Karpas-422 (cell line): Measurements from ENCODE around the gene SCFD1. TPM values are rescaled to one million over a fixed set of nuclear protein-coding genes. Genes with fewer than 3 reads are reported as not detected.
"Not testable (repeated sequence)": the region's sequence is repeated elsewhere in the genome, so short reads cannot be mapped to it uniquely, and the experiment has no call there.

Experiments used
- DNase-seq: peaks from one replicate; pipeline ENCODE4 v3.0.0-alpha.2; 2015
- H2AFZ ChIP-seq: fragments of 200-600 bp; sonication (generic); 2 replicates; pipeline ENCODE4 v1.6.1; 2014; ENCODE audit warnings: antibody characterized with exemption, low read length, mixed read lengths
- H3K27ac ChIP-seq: fragments of 200-600 bp; sonication (generic); 2 replicates; pipeline ENCODE4 v1.5.1; 2014; ENCODE audit warnings: mild to moderate bottlenecking, low read length, moderate library complexity
- H3K27me3 ChIP-seq: fragments of 200-600 bp; sonication (generic); 2 replicates; pipeline ENCODE4 v1.6.1; 2014; ENCODE audit warnings: low read length, mixed read lengths
- H3K36me3 ChIP-seq: fragments of 200-600 bp; sonication (generic); 2 replicates; pipeline ENCODE4 v1.6.1; 2014; ENCODE audit warnings: low read length, mixed read lengths; ENCODE audit not compliant: insufficient read depth
- H3K4me1 ChIP-seq: fragments of 200-600 bp; sonication (generic); 2 replicates; pipeline ENCODE4 v1.6.1; 2014; ENCODE audit warnings: mild to moderate bottlenecking, low read length, mixed read lengths
- H3K4me2 ChIP-seq: fragments of 200-600 bp; sonication (generic); 2 replicates; pipeline ENCODE4 v1.6.1; 2014; ENCODE audit warnings: low read length, low read depth, mild to moderate bottlenecking; ENCODE audit not compliant: poor library complexity, severe bottlenecking
- H3K4me3 ChIP-seq: fragments of 200-600 bp; sonication (generic); 2 replicates; pipeline ENCODE4 v1.5.1; 2014; ENCODE audit warnings: mild to moderate bottlenecking, antibody characterized with exemption, low read length, mixed read lengths
- H3K79me2 ChIP-seq: fragments of 200-600 bp; sonication (generic); 2 replicates; pipeline ENCODE4 v1.6.1; 2014; ENCODE audit warnings: mild to moderate bottlenecking, low read length, mixed read lengths
- H3K9ac ChIP-seq: fragments of 200-600 bp; sonication (generic); 2 replicates; pipeline ENCODE4 v1.6.0; 2014; ENCODE audit warnings: low read length
- H3K9me2 ChIP-seq: fragments of 200-600 bp; sonication (generic), shearing (Covaris generic); replicated peaks from 2 replicates; pipeline ENCODE4 v1.6.0; 2014; ENCODE audit warnings: mild to moderate bottlenecking, low read length, moderate library complexity; ENCODE audit not compliant: insufficient read depth
- H3K9me3 ChIP-seq: fragments of 300-700, 200-600 bp; sonication (generic); 2 replicates; pipeline ENCODE4 v1.6.1; 2014; ENCODE audit warnings: low read length, mixed read lengths
- H4K20me1 ChIP-seq: fragments of 200-600 bp; sonication (generic); 2 replicates; pipeline ENCODE4 v1.6.1; 2014; ENCODE audit warnings: mild to moderate bottlenecking, antibody characterized with exemption, low read length, low read depth; ENCODE audit not compliant: insufficient read depth
- total RNA-seq: library from RNA; depleted of rRNA; stranded (reverse); fragments of >200 nt; shearing (Covaris generic); gene quantifications from 2 replicates; pipeline ENCODE4 v1.2.3, GENCODE V29; 2014; ENCODE audit warnings: low replicate concordance

SCFD1 gene
- total RNA-seq, 1 experiment from 2014 or later = 214 TPM

DNA sequence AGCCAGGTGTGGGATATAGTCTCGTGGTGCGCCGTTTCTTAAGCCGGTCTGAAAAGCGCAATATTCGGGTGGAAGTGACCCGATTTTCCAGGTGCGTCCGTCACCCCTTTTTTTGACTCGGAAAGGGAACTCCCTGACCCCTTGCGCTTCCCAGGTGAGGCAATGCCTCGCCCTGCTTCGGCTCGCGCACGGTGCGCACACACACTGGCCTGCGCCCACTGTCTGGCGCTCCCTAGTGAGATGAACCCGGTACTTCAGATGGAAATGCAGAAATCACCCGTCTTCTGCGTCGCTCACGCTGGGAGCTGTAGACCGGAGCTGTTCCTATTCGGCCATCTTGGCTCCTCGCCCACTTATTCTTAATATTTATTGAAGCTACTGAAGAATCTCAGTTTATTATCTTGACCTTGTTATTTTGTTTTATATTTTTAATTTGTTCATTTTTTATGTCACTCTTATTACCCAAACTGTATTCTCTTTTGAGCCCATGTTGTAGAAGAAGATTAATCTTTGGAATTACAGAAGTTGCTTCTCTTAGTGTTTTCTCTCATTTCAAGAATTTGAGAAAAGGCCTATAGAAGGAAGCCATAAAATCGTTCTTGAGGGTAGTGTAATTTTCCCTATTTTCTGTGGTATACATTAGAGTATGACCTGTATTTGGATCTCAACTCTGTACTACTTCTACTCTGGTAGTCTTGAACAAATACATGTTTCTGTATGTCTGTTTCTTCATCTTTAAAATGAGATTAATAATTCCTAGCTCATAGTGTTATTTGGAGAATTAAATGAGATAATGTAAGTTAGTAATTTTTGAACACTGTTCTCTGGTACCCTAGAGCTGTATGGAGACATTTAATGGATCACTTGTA is 68.6 kb downstream of the SCFD1 start:
- not testable (repeated sequence) for H2AFZ ChIP-seq, H3K9me2 ChIP-seq, DNase-seq, H3K27ac ChIP-seq, H4K20me1 ChIP-seq, H3K4me2 ChIP-seq, H3K27me3 ChIP-seq, H3K9me3 ChIP-seq, H3K4me3 ChIP-seq, H3K9ac ChIP-seq, H3K4me1 ChIP-seq
- Histone ChIP-seq H3K36me3 (peaks cover 12% of the 10 kb centered on the region; the same call in 1 of the 2 replicates), H3K79me2 (peaks cover 19% of the 10 kb centered on the region)

DNA sequence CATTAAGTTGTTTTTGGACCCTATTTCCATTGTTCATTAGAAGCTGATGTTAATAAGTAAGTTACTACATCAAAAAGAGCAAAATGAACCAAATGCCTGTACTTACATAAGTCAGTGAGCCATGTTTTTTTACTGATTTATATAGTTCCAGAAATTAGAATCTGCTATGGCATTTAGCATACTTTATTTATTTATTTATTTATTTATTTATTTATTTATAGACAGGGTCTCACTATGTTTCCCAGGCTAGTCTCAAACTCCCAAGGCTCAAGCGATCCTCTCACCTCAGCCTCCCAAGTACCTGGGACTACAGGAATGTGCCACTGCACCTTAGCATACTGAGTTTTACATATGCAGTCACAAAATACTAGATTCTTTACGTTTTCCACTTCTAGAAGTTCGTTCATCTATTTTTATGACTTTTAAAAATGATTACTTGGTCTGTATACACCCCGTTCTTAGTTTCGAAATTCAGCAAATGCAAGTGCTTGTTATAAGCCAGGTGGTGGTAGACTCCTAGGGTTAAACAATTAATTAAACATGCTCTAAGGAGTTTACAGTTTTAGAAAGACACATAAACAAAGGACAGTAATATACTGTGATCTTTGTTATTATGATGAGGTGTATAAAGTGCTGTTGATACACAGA is 69.8 kb downstream of the SCFD1 start:
- Histone ChIP-seq H3K4me2 (no peak overlapping the region), H3K27ac (no peak overlapping the region), H3K4me1 (no peaks in the 10 kb centered on the region), H3K36me3 (peaks cover 21% of the 10 kb centered on the region; the same call in 1 of the 2 replicates), H4K20me1 (no peaks in the 10 kb centered on the region), H3K27me3 (no peaks in the 10 kb centered on the region), H3K9me3 (no peaks in the 10 kb centered on the region), H2AFZ (no peak overlapping the region), H3K79me2 (peaks cover 22% of the 10 kb centered on the region), H3K9ac (no peak overlapping the region), H3K4me3 (no peak overlapping the region), H3K9me2 (no peaks in the 10 kb centered on the region)
- no peak for DNase-seq

DNA sequence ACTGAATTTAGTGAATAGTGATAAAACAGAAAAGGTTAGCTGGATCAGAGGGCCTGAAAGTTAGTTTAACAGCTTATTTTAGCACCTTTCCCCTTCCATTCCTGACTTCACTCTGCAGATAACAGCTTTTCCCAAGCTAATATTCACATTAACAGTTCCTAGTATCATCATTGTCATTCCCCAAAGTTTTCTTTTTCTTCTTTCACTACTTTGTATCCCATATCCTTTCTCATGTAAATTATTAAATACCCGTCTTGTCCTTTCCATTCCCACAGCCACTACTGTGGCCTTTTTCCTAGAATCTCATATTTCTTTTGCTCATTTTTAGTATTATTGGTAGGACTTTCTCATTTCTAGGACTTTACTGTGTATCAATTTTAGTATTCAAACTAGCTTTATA is 70.5 kb downstream of the SCFD1 start:
- Histone ChIP-seq H3K9ac (no peak overlapping the region), H3K4me1 (no peaks in the 10 kb centered on the region), H3K9me3 (no peaks in the 10 kb centered on the region), H3K4me2 (no peak overlapping the region), H3K4me3 (no peak overlapping the region), H3K9me2 (no peaks in the 10 kb centered on the region), H2AFZ (no peak overlapping the region), H3K27ac (no peak overlapping the region), H3K79me2 (peaks cover 22% of the 10 kb centered on the region), H3K27me3 (no peaks in the 10 kb centered on the region), H3K36me3 (peaks cover 23% of the 10 kb centered on the region; the same call in 1 of the 2 replicates), H4K20me1 (no peaks in the 10 kb centered on the region)
- no peak for DNase-seq

DNA sequence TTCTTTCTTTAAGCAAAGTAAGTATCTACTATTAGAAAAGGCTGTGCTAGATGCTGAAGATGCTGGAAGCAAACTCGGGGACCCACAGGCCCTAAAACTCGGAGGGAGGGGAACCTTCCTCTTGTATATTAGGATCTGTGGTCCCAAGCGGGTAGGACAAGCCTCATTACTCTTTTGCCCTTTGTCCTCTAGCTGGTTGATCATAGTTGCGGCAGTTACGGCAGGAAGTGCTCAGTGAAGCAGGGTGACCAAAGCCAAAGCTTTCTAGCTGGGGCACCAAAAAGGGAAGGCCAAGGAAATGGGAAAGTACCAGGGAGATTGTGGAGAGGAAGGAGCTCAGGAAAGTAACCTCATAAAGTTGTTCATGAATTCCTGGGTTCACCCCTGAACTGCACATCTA is 76.3 kb downstream of the SCFD1 start:
- Histone ChIP-seq H2AFZ (no peak overlapping the region), H3K9me3 (no peaks in the 10 kb centered on the region), H3K4me2 (no peak overlapping the region), H3K27ac (no peak overlapping the region), H3K4me3 (no peak overlapping the region), H3K4me1 (peaks cover 5% of the 10 kb centered on the region), H3K9me2 (no peaks in the 10 kb centered on the region), H3K27me3 (no peaks in the 10 kb centered on the region), H3K36me3 (peaks cover 48% of the 10 kb centered on the region; the same call in 1 of the 2 replicates), H3K79me2 (0 out of 2 replicates have a peak, but pooled peaks cover 9% of the 10 kb centered on the region), H3K9ac (no peak overlapping the region), H4K20me1 (no peaks in the 10 kb centered on the region)
- no peak for DNase-seq

DNA sequence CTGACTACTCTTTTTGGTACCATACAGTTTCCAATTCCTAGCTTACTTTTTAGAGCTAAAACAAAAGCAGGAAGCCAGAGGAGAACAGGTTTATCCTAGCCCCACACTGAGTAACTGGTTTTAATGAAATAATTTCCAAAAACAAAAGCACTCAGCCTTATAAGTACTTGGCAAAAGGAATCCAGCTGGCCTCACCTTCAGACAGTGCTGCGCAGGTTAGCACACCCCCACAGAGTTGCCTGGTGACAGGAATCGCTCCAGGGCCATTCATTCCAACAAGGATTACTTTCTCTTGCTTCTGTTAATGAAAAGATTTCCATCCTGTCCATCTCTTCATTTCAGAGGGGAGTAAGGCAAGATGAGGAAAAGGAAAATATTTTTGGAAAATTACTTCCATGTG is 84.6 kb downstream of the SCFD1 start:
- H3K9me3 ChIP-seq = no peaks in the 10 kb centered on the region
- H3K4me3 ChIP-seq = no peak overlapping the region
- H3K36me3 ChIP-seq = peaks cover 45% of the 10 kb centered on the region
- H2AFZ ChIP-seq = no peak overlapping the region
- no peaks in the 10 kb centered on the region for H3K9me2 ChIP-seq
- no peak overlapping the region for H3K9ac ChIP-seq
- no peak overlapping the region for H3K4me2 ChIP-seq
- no peak for DNase-seq
- H3K27me3 ChIP-seq = no peaks in the 10 kb centered on the region
- H3K27ac ChIP-seq = no peak overlapping the region
- no peaks in the 10 kb centered on the region for H4K20me1 ChIP-seq
- H3K4me1 ChIP-seq = peaks cover 5% of the 10 kb centered on the region
- 0 out of 2 replicates have a peak, but pooled peaks cover 6% of the 10 kb centered on the region for H3K79me2 ChIP-seq

DNA sequence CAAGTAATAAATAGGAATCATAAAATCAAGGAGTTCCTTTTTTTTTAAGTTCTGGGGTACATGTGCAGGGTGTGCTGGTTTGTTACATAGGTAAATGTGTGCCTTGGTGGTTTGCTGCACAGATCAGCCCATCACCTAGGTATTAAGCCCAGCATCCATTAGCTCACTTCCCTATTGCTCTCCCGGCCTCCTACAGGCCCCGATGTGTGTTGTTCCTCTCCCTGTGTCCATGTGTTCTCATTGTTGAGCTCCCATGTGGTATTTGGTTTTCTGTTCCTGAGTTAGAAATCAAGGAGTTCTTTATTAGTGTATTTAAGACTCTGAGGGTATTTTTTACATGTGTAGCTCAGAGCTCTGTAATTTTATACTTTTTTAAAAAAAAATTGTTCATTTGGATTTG is 86.0 kb downstream of the SCFD1 start:
- H2AFZ ChIP-seq = no peak overlapping the region
- H3K27ac ChIP-seq = no peak overlapping the region
- no peaks in the 10 kb centered on the region for H4K20me1 ChIP-seq
- no peaks in the 10 kb centered on the region for H3K9me3 ChIP-seq
- no peak overlapping the region for H3K4me2 ChIP-seq
- H3K27me3 ChIP-seq = no peaks in the 10 kb centered on the region
- DNase-seq = no peak
- peaks cover under 1% of the 10 kb centered on the region; the same call in 1 of the 2 replicates for H3K79me2 ChIP-seq
- H3K4me3 ChIP-seq = no peak overlapping the region
- H3K4me1 ChIP-seq = no peaks in the 10 kb centered on the region
- peaks cover 33% of the 10 kb centered on the region for H3K36me3 ChIP-seq
- H3K9ac ChIP-seq = no peak overlapping the region
- no peaks in the 10 kb centered on the region for H3K9me2 ChIP-seq

DNA sequence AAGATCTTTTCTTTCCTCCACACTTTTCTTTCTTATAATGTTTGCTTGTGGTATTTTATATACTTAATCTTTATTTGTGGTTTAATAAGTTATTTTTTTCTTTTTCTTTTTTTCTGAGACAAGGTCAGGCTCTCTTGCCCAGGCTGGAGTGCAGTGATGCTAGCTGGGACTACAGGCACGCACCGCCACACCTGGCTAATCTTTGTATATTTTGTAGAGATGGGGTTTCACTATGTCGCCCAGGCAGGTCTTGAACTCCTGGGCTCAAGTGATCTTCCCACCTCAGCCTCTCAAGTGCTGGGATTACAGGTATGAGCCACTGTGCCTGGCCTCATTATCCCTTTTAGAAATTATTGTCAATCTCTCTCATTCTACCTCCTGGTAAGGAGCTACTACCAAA is 87.1 kb downstream of the SCFD1 start:
- no peak overlapping the region for H3K4me3 ChIP-seq
- no peaks in the 10 kb centered on the region; the same call in 1 of the 2 replicates for H3K79me2 ChIP-seq
- no peaks in the 10 kb centered on the region for H3K4me1 ChIP-seq

DNA sequence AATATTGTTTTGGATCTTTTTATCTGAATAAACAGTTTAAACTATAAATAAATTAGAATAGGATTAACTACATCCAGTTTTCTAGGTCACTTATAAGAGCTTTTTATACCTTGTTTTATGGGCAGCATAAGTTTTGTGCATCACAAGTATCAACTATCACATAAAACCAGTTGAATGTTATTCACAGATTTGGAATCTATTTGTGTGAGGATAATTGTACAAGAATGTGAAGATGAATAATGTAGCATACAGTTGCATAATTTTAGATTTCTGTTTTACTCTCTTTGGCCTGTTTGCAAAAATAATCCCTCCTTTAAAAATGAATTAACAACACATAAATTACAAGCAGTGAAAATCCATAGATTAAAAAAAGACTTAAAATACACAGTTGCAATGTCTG is 88.8 kb downstream of the SCFD1 start:
- DNase-seq = no peak
- Histone ChIP-seq H3K9me3 (no peaks in the 10 kb centered on the region), H3K79me2 (no peaks in the 10 kb centered on the region; the same call in 1 of the 2 replicates)

More for the DNA sequence above, 87.1 kb downstream of the SCFD1 start:
- Histone ChIP-seq H3K27ac (no peak overlapping the region), H3K36me3 (peaks cover 30% of the 10 kb centered on the region), H3K9me3 (no peaks in the 10 kb centered on the region), H2AFZ (no peak overlapping the region), H4K20me1 (no peaks in the 10 kb centered on the region), H3K4me2 (no peak overlapping the region), H3K9me2 (no peaks in the 10 kb centered on the region), H3K27me3 (no peaks in the 10 kb centered on the region), H3K9ac (no peak overlapping the region)
- no peak for DNase-seq

More for the DNA sequence above, 88.8 kb downstream of the SCFD1 start:
- Histone ChIP-seq H3K27me3 (no peaks in the 10 kb centered on the region), H4K20me1 (no peaks in the 10 kb centered on the region), H3K9me2 (no peaks in the 10 kb centered on the region), H3K4me2 (no peak overlapping the region), H3K36me3 (peaks cover 20% of the 10 kb centered on the region), H3K4me1 (no peaks in the 10 kb centered on the region), H3K27ac (no peak overlapping the region), H2AFZ (no peak overlapping the region), H3K9ac (no peak overlapping the region), H3K4me3 (no peak overlapping the region)
